K562 (cell line): ENCODE data around the gene CDKN1C. TPM values are rescaled to one million over a fixed set of nuclear protein-coding genes. Genes with fewer than 3 reads are reported as not detected.

Source experiments
- BRD4 ChIP-seq: fragments of 200-600 bp; sonication (generic); IDR thresholded peaks from 2 replicates; pipeline ENCODE4 v1.6.1; 2017; ENCODE audit warnings: inconsistent platforms
- CBX5 ChIP-seq: IDR thresholded peaks from 2 replicates; pipeline ENCODE4 v1.6.1; 2014; ENCODE audit warnings: low read depth, borderline replicate concordance
- CCAR2 ChIP-seq: fragments of 200-400 bp; formaldehyde crosslinking; IDR thresholded peaks from 2 replicates; pipeline ENCODE4 v1.6.1; 2017; ENCODE audit warnings: mild to moderate bottlenecking, low read depth, low read length
- CEBPB ChIP-seq: fragments of 450-650 bp; IDR thresholded peaks from 2 replicates; pipeline ENCODE4 v1.6.1; 2016; ENCODE audit warnings: missing genetic modification characterization, missing compliant biosample characterization
- E2F5 ChIP-seq: sonication (generic); formaldehyde crosslinking; IDR thresholded peaks from 2 replicates; pipeline ENCODE4 v1.8.0; 2022; ENCODE audit warnings: mild to moderate bottlenecking, missing genetic modification reagents
- FOS ChIP-seq: IDR thresholded peaks from 3 replicates; pipeline ENCODE4 v1.6.1; 2011; ENCODE audit not compliant: insufficient read length; ENCODE audit errors: extremely low read depth
- FOSL1 ChIP-seq: fragments of 200-800 bp; sonication (Bioruptor generic); conservative IDR thresholded peaks from 2 replicates; pipeline ENCODE4 v1.6.1; 2016; ENCODE audit warnings: missing genetic modification characterization, missing compliant biosample characterization
- FOXJ2 ChIP-seq: fragments of 200-800 bp; sonication (Bioruptor generic); IDR thresholded peaks from 2 replicates; pipeline ENCODE4 v1.6.1; 2016; ENCODE audit warnings: missing genetic modification characterization, missing compliant biosample characterization
- FOXM1 ChIP-seq, 2 experiments: fragments of 450-650 bp in 1 of 2; sonication (generic) in 1 of 2; formaldehyde crosslinking in 1 of 2; IDR thresholded peaks; 2 replicates each; pipeline versions ENCODE4 v1.6.1 to v1.9.0; 2017 to 2022; ENCODE audit warnings: low read depth in 2 of 2, mild to moderate bottlenecking in 2 of 2, missing genetic modification reagents in 1 of 2, moderate library complexity in 1 of 2
- HMGN3 ChIP-seq: IDR thresholded peaks from 2 replicates; pipeline ENCODE4 v1.6.1; 2011; ENCODE audit warnings: borderline replicate concordance, low read depth, mild to moderate bottlenecking, mixed read lengths, low read length; ENCODE audit not compliant: insufficient read length; ENCODE audit errors: extremely low read depth
- NFE2 ChIP-seq: IDR thresholded peaks from 2 replicates; pipeline ENCODE4 v1.6.1; 2014; ENCODE audit warnings: antibody characterized with exemption, low read depth
- RCOR1 ChIP-seq, 2 experiments: IDR thresholded peaks; 2 replicates each; pipeline ENCODE4 v1.6.1; 2012; ENCODE audit warnings: low read depth in 2 of 2, low read length in 2 of 2, borderline replicate concordance in 1 of 2, improper control_type of control experiment in 1 of 2
- SMARCE1 ChIP-seq: fragments of 450-650 bp; IDR thresholded peaks from 2 replicates; pipeline ENCODE4 v1.7.1; 2016; ENCODE audit warnings: mild to moderate bottlenecking
- SNIP1 ChIP-seq: fragments of 450-650 bp; IDR thresholded peaks from 2 replicates; pipeline ENCODE4 v1.7.1; 2017; ENCODE audit warnings: low read depth, mild to moderate bottlenecking
- THAP12 ChIP-seq: fragments of 250-450 bp; sonication (Bioruptor Pico); IDR thresholded peaks from 2 replicates; pipeline ENCODE4 v1.9.0; 2021; ENCODE audit warnings: mild to moderate bottlenecking, inconsistent platforms
- U2AF1 ChIP-seq: fragments of 200-400 bp; formaldehyde crosslinking; optimal IDR thresholded peaks from 2 replicates; pipeline ENCODE3; 2017; ENCODE audit warnings: mild to moderate bottlenecking, low read depth, low read length, moderate library complexity
- ZBTB1 ChIP-seq: sonication (generic); formaldehyde crosslinking; IDR thresholded peaks from 2 replicates; pipeline ENCODE4 v1.8.1; 2023; ENCODE audit warnings: missing genetic modification reagents, low read depth, mild to moderate bottlenecking, borderline replicate concordance
- ZFX ChIP-seq: sonication (generic); formaldehyde crosslinking; IDR thresholded peaks from 2 replicates; pipeline ENCODE4 v1.8.0; 2022; ENCODE audit warnings: mild to moderate bottlenecking, missing genetic modification reagents, moderate library complexity
- polyA plus RNA-seq, 8 experiments: library from polyadenylated mRNA; depleted of rRNA in 4 of 8; stranded (reverse) in 5 of 8; unstranded in 3 of 8; fragments of >200 nt; fragmentation: Nextera tagmentation in 2 of 8; fragmentation: Illumina TruSeq in 1 of 8; extraction: Ambion mirVana in 2 of 8; extraction: Trizol in 1 of 8; gene quantifications; 2 replicates each; pipeline versions ENCODE4 v1.2.1 to v1.2.3, GENCODE V29; 2011 to 2014; ENCODE audit warnings: inconsistent platforms in 1 of 8, missing spikeins in 1 of 8
- total RNA-seq, 7 experiments: library from RNA; depleted of rRNA in 6 of 7; stranded (reverse); fragments of >200 nt in 6 of 7; fragmentation: Illumina TruSeq in 2 of 7; extraction: Trizol in 2 of 7; gene quantifications; 2 replicates each; pipeline versions ENCODE4 v1.2.1 to v1.2.3, GENCODE V29; 2011 to 2021; ENCODE audit warnings: low replicate concordance in 1 of 7
- TF ChIP-seq, protein P1 (sequence below): fragments of 250-450 bp; sonication (Bioruptor Pico); IDR thresholded peaks from 2 replicates; pipeline ENCODE4 v1.4.0; 2020
- TF ChIP-seq, protein P2 (sequence below), 2 experiments: fragments of 250-450 bp in 1 of 2; fragments of 450-650 bp in 1 of 2; sonication (Bioruptor Pico) in 1 of 2; IDR thresholded peaks; 2 replicates each; pipeline versions ENCODE4 v1.6.1 to v1.8.0; 2016 to 2021; ENCODE audit warnings: mild to moderate bottlenecking in 2 of 2, moderate library complexity in 2 of 2, missing compliant biosample characterization in 1 of 2, missing genetic modification characterization in 1 of 2
- TF ChIP-seq, protein P3 (sequence below): sonication (generic); formaldehyde crosslinking; IDR thresholded peaks from 2 replicates; pipeline ENCODE4 v1.8.0; 2023; ENCODE audit warnings: mild to moderate bottlenecking, missing genetic modification reagents
- TF ChIP-seq, protein P4 (sequence below): fragments of 250-450 bp; sonication (Bioruptor Pico); IDR thresholded peaks from 2 replicates; pipeline ENCODE4 v1.8.0; 2021; ENCODE audit warnings: moderate library complexity, mild to moderate bottlenecking, inconsistent platforms

CDKN1C gene
- total and polyA plus RNA-seq, 9 of the 15 experiments (the other 6 are each of a cell fraction or from before 2014, with no cell fraction given), result 2.8 to 21.1 (median 9.3) TPM

GRCh38 chr11:2846056-2846455 lies 39.5 kb downstream of the CDKN1C start (continued):
- TF ChIP-seq E2F5 (CRISPR knock-in tag) (no peak), CBX5 (no peak), FOS (peak; percentile 23), FOXJ2 (tag) (peak; percentile 50; the same call in 1 of the 2 replicates), RCOR1 (IDR thresholded peaks at IDR 0.05; ENCODE audit: borderline replicate concordance in 1 of 2, low read depth in 2 of 2, low read length in 2 of 2) (peak in 1 of 2 experiments; percentile 85; a peak in 2 of 4 replicates), SNIP1 (no peak), HMGN3 (peak; percentile 33), BRD4 (no peak), CEBPB (tag) (no peak), FOSL1 (peak; percentile 90), U2AF1 (no peak), ZBTB1 (CRISPR knock-in tag) (no peak), NFE2 (peak; percentile 90), SMARCE1 (peak; percentile 81; the same call in 1 of the 2 replicates), ZFX (CRISPR knock-in tag) (peak; percentile 17; the same call in 1 of the 2 replicates), THAP12 (CRISPR knock-in tag) (no peak), FOXM1 (IDR thresholded peaks at IDR 0.05; ENCODE audit: low read depth) (no peak), FOXM1 (CRISPR knock-in tag; IDR thresholded peaks at IDR 0.05; ENCODE audit: low read depth) (no peak), CCAR2 (no peak)
- TF ChIP-seq, protein P1, sequence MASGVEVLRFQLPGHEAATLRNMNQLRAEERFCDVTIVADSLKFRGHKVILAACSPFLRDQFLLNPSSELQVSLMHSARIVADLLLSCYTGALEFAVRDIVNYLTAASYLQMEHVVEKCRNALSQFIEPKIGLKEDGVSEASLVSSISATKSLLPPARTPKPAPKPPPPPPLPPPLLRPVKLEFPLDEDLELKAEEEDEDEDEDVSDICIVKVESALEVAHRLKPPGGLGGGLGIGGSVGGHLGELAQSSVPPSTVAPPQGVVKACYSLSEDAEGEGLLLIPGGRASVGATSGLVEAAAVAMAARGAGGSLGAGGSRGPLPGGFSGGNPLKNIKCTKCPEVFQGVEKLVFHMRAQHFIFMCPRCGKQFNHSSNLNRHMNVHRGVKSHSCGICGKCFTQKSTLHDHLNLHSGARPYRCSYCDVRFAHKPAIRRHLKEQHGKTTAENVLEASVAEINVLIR, result no peak
- TF ChIP-seq, protein P2, sequence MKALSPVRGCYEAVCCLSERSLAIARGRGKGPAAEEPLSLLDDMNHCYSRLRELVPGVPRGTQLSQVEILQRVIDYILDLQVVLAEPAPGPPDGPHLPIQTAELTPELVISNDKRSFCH (CRISPR knock-in tag; IDR thresholded peaks at IDR 0.05), result no peak
- TF ChIP-seq, protein P2 (tag; IDR thresholded peaks at IDR 0.05), result no peak
- TF ChIP-seq, protein P3, sequence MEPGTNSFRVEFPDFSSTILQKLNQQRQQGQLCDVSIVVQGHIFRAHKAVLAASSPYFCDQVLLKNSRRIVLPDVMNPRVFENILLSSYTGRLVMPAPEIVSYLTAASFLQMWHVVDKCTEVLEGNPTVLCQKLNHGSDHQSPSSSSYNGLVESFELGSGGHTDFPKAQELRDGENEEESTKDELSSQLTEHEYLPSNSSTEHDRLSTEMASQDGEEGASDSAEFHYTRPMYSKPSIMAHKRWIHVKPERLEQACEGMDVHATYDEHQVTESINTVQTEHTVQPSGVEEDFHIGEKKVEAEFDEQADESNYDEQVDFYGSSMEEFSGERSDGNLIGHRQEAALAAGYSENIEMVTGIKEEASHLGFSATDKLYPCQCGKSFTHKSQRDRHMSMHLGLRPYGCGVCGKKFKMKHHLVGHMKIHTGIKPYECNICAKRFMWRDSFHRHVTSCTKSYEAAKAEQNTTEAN (CRISPR knock-in tag), result no peak
- TF ChIP-seq, protein P4, sequence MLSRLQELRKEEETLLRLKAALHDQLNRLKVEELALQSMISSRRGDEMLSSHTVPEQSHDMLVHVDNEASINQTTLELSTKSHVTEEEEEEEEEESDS (CRISPR knock-in tag), result no peak
